ENCODE results near the gene NCOA7. TPM values are rescaled to one million over a fixed set of nuclear protein-coding genes. Genes with fewer than 3 reads are reported as not detected.

NCOA7 gene
- total and polyA plus RNA-seq, 10 of the 15 experiments (the other 5 are each of a cell fraction or from before 2014, with no cell fraction given): 18.9 to 50.3 (median 34.2) TPM

GRCh38 chr6:125824946-125825771 lies 34.4 kb downstream of the NCOA7 start (continued):
- TF ChIP-seq TBL1XR1 (IDR thresholded peaks at IDR 0.05; ENCODE audit: low read depth, low read length) (no peak), SMAD5 (IDR thresholded peaks at IDR 0.05; ENCODE audit: low read depth) (no peak), ZNF274 (IDR thresholded peaks at IDR 0.05; ENCODE audit: insufficient read depth, insufficient read length) (no peak), MTA2 (IDR thresholded peaks at IDR 0.05; ENCODE audit: low read depth) (no peak), IRF5 (IDR thresholded peaks at IDR 0.05; ENCODE audit: borderline replicate concordance) (no peak), RAD51 (IDR thresholded peaks at IDR 0.05) (no peak), TCF12 (IDR thresholded peaks at IDR 0.05; ENCODE audit: low read depth, low read length) (no peak)

GRCh38 chr6:125826695-125827463 lies 36.1 kb downstream of the NCOA7 start:
- RAD21 ChIA-PET (ENCODE audit: unreplicated experiment): no interaction called here
- Histone ChIP-seq H3K4me3 (no peak overlapping the region), H3K79me2 (ENCODE audit: control insufficient read depth, insufficient read depth, low read length) (peaks cover 11% of the 10 kb centered on the region), H3K36me3 (ENCODE audit: control insufficient read depth in 2 of 2, insufficient read depth in 2 of 2, low read length in 1 of 2) (no peaks in the 10 kb centered on the region), H4K20me1 (ENCODE audit: control insufficient read depth, insufficient read depth) (no peaks in the 10 kb centered on the region), H3K27ac (ENCODE audit: control insufficient read depth, insufficient read depth) (no peak overlapping the region), H3K4me2 (ENCODE audit: control insufficient read depth, insufficient read depth) (no peak overlapping the region), H3K4me1 (ENCODE audit: control insufficient read depth, insufficient read depth, low read length) (peaks cover 3% of the 10 kb centered on the region), H3K9me3 (replicated peaks; ENCODE audit: control insufficient read depth, insufficient read depth, low read length) (no peaks in the 10 kb centered on the region), H2AFZ (ENCODE audit: control insufficient read depth, low read depth, low read length) (no peak overlapping the region), H3K9ac (ENCODE audit: control insufficient read depth, insufficient read depth, low read length) (no peak overlapping the region), H3K27me3 (replicated peaks in 1 of 2; ENCODE audit: control insufficient read depth in 2 of 2, insufficient read depth in 2 of 2, low read length in 1 of 2) (no peaks in the 10 kb centered on the region)
- intact Hi-C loops (cut with micrococcal nuclease; ENCODE audit: unreplicated experiment) (no loop called here), in situ Hi-C loops (cut with MboI) (no loop called here)
- DNase-seq (ENCODE audit: low read depth, low spot score): no peak
- SMC1A ChIA-PET (ENCODE audit: uncharacterized antibody, unreplicated experiment): interaction anchor here (1.2 kb wide), 1 partner anchor 131 kb away, joined by 3 read pairs; no protein-coding TSS in a partner anchor
- CTCF ChIA-PET: interaction anchor here (1.6 kb wide), 1 partner anchor 35 kb away, joined by 4 read pairs; no protein-coding TSS in a partner anchor
- 97% methylated on average over 8 of the region's 9 CpGs for WGBS (ENCODE audit: insufficient coverage, insufficient replicate concordance, low lambda C conversion rate, missing lambda C conversion rate)
- FAIRE-seq: no peak
- BruUV-seq (replicated peaks): no TSS peak
- ATAC-seq: no peak
- POLR2A ChIA-PET: interaction anchor here (0.6 kb wide), 1 partner anchor 34 kb away, joined by 5 read pairs; no protein-coding TSS in a partner anchor
- TF ChIP-seq NBN (IDR thresholded peaks at IDR 0.05) (no peak), PRDM15 (CRISPR knock-in tag; IDR thresholded peaks at IDR 0.05) (no peak), HDGF (IDR thresholded peaks at IDR 0.05) (no peak), SIX5 (IDR thresholded peaks at IDR 0.05; ENCODE audit: low read depth, low read length, severe bottlenecking) (no peak)
- TF ChIP-seq, protein P1, sequence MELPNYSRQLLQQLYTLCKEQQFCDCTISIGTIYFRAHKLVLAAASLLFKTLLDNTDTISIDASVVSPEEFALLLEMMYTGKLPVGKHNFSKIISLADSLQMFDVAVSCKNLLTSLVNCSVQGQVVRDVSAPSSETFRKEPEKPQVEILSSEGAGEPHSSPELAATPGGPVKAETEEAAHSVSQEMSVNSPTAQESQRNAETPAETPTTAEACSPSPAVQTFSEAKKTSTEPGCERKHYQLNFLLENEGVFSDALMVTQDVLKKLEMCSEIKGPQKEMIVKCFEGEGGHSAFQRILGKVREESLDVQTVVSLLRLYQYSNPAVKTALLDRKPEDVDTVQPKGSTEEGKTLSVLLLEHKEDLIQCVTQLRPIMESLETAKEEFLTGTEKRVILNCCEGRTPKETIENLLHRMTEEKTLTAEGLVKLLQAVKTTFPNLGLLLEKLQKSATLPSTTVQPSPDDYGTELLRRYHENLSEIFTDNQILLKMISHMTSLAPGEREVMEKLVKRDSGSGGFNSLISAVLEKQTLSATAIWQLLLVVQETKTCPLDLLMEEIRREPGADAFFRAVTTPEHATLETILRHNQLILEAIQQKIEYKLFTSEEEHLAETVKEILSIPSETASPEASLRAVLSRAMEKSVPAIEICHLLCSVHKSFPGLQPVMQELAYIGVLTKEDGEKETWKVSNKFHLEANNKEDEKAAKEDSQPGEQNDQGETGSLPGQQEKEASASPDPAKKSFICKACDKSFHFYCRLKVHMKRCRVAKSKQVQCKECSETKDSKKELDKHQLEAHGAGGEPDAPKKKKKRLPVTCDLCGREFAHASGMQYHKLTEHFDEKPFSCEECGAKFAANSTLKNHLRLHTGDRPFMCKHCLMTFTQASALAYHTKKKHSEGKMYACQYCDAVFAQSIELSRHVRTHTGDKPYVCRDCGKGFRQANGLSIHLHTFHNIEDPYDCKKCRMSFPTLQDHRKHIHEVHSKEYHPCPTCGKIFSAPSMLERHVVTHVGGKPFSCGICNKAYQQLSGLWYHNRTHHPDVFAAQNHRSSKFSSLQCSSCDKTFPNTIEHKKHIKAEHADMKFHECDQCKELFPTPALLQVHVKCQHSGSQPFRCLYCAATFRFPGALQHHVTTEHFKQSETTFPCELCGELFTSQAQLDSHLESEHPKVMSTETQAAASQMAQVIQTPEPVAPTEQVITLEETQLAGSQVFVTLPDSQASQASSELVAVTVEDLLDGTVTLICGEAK (IDR thresholded peaks at IDR 0.05; ENCODE audit: borderline replicate concordance): no peak

All from GM12878 (cell line).